NCI-H748 (cell line): Measurements from ENCODE around the gene FOXJ3.
A peak's percentile ranks its signal among the peaks of the same experiment; 100 is the strongest.

ENCODE experiments used
- DNase-seq: peaks from one replicate; lab custom pipeline; 2025; ENCODE audit not compliant: unreplicated experiment; lab: John Stamatoyannopoulos, UW

Gene FOXJ3

DNA sequence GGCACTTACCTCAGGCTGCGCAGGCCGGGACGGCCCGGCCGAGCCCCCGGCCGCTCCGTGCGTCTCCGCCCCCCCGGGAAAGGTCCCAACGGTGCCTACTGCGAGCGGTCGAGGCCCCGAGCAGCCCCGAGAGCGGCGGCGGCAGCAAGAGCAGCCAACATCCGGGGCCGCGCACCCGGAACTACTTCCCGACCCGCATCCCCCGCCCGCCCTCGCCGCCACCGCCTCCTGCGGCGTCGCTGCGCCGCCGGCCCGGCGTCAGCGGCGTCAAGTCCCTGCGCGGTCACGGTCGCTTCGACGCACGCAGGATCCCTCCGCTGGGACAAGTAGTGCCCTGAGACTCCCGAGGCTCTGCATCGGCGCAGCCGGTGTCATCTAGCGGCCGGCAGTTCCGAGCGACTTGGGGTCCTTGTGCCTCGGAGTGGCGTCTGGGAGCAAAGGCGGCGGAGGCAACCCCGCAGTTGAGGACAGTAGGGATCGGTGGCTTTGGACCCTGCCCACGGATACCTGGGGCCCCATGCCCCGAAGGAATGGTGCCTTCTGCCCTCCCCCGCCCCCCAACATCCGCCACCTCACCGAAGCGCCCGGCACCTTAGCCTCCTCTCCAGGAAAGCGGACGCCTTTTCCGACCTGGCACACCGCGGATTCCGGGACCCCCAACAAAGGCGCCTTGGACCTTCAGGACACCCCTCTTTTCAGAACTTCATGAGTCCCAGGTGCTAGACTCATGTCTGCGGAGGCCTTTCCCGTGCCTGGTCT is at the start of gene FOXJ3:
FOXJ3 (minus strand) TSS at position 186 of the 759 bp plus-strand sequence. CDS start 24,142 bp downstream, outside the sequence.
- DNase-seq, result peak; percentile 100

GRCh38 chr1:42381280-42381673 is 46.2 kb upstream of the FOXJ3 start:
- DNase-seq, result no peak

DNA sequence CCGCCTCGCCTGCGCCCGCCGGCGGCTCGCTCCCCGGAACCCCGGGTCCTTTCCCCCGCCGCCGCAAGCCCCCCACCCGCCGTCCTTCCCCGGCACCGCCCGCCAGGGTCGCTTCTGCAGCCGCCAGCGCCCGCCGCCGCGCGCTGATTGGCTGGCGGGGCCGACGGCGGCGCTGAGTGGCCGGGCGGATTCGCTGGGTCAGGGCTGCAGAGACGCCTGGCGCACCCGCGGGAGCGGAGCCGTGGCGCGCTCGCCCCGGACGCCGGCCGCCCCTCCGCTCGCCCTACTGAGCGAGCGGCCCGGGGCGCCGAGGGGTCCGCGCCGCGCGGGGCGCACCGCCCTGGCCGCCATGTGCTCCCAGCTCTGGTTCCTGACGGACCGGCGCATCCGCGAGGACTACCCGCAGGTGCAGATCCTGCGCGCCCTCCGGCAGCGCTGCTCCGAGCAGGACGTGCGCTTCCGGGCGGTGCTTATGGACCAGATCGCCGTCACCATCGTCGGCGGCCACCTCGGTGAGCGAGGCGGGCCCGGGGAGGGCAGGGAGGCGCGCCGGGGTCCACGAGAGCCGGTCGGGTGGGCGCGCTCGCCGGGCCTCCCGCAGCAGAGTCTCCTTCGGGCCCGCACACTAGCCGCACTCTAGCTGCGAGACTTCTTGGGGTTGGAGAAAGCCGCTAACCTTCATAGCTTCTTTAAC is 45.7 kb upstream of the FOXJ3 start, which contains the start of gene RIMKLA:
RIMKLA (plus strand) TSS at position 207 of the 694 bp plus-strand sequence; CDS start at position 350, 143 bp downstream.
- DNase-seq, result peak; percentile 100

DNA sequence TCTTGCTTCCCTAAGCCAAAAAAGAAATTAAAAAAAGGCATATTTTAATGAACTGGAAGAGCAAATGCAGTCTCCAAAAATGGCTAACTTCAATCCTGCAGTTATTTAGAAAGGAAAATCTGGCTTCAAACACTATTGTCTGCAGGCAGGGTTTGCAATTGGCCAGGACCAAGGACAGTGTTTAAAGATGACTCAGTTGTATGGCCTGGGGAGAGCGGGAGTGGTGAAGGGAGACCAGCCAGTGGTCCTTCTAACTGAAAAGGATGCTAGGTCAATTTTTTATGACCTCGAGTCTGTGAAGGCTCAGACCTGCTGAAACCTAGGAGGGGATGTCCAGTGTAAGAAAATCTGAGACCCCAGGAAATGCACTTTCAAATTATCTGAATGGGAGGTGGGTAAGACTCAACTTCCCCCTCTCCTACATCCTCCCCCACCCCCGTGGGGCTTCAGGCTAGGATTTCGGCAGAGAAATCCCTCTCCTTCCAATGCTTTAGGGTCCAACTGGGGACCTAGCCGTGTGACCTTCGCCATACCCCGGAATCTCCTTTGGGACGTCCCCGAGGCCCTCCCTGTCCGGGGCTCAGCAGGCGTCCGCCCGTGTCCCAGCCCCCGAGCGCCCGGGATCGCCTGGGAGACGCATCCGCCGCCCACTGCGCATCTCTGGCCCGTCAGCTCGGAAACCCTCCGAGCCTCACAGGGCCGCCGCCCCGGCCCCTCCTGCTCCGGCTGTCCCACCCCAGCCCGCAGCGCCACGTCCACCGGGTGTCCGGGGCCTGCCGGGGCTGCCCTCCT is 45.0 kb upstream of the FOXJ3 start:
- DNase-seq, result peak; percentile 99

DNA sequence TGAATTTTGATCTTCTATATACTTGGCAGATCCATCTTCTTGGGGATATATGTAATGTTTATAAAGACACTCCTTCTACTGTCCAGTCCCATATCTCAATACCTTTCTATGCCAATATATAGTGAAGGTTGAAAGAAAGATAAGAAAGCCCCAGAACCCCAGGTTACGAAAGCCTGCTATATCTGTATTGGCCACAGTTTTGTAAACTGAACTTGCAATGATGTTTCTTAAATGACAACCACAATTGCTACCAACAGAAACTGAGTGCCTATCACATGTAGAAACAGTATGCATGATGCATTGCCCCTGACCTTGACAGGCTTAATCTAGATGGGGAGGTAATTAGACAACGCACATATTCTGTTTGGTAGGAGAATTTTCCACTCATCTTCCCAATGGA is 37.8 kb upstream of the FOXJ3 start:
- DNase-seq, result no peak

DNA sequence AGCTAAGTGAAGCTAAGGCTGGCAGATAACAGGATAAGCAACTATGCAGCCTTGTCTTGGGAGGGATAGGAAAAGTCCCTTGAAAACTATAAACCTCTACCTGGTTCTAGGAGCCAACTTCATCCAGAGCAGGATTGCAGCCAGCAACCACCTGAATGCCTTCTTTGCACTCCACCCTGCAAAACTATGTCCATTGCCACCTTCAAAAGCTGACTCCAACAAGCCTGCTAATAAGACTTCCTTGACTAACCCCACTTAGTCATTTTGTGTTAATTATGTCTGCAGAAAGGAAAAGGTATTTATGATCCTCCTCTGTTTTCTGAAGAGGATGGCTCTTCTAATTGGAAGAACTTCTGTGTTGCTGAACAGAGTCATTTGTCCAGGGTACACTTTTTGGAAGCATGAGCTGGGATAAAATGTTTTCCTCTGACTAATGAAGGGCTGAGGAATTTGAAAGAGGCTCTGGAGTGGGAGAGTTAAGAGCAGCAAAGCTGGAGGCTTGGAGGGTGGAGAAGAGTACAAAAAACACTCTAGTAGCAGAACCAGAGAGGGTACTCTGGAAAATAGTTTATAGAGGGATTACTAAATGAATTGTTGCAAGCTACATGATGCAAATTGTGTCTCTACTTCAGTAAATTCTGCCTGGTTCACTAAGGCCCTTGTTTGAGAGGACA is 36.0 kb upstream of the FOXJ3 start:
- DNase-seq, result no peak

GRCh38 chr1:42369471-42369870 is 34.4 kb upstream of the FOXJ3 start:
- DNase-seq, result no peak

DNA sequence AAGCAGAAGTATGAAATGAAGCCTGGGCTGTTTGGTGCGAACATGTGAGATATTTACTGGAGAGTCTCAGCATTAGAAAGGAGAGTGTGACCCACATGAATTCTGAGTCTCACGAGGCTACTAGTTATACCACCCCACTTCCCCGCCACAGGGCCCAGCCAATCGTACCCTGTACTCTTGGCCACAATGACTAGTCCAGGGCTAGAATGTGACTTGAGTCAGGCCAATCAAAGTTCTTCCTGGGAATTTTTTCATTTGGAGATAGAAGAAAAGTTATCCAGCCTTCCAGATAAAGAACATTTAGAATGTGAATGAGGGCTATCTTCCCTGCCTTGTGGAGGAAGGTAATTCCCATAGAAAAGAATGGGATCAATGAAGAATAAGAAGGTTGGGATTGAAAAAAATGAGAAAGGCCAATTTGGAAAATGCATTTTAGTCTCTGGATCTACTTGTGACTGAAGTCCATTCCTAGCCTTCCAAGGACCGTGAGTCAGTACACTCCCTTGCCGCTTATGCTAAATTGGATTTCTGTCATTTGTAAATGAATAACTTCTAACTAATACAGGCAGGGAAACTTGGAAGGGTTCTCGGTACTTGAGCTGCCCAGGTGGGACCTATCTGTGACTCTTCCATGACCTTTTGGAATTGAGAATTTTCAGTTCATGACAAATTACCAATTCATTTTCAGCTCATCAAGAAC is 33.2 kb upstream of the FOXJ3 start:
- no peak for DNase-seq

DNA sequence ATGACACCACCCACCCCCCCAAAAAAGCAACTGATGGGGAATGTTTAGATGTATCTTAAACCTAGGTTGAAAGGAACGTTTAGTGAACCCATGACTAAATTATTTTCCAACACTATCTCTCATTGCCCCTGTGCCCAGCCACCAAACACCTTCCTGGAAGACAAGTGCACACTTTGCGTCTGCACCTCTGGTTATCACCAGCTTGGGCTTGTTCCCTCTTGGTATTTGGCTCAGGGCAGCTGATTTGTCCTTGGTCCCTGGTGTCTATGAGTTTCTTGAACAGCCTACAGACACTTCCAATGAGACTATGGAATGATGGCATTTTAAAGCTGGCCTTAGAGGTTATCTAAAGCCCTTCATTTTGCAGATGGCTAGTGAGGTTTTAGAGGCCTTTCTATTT is 30.1 kb upstream of the FOXJ3 start:
- no peak for DNase-seq

GRCh38 chr1:42364542-42364941 is 29.5 kb upstream of the FOXJ3 start:
- no peak for DNase-seq

DNA sequence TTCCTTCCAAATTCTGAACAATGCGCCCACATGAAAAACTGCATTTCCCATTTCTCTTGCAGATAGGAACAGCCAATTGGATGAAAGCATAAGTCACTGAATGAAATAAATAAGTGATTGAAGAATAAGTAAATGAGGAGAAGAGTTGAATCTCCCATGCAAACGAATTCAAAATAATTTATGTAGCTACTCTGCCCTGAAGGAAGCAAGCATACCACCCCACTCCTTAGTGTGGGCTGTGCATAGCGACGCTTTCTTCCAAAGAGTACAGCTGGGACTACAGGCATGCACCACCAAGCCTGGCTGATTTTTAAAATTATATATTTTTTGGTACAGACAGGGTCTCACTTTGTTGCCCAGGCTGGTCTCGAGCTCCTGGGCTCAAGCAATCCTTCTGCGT is 29.1 kb upstream of the FOXJ3 start:
- no peak for DNase-seq

DNA sequence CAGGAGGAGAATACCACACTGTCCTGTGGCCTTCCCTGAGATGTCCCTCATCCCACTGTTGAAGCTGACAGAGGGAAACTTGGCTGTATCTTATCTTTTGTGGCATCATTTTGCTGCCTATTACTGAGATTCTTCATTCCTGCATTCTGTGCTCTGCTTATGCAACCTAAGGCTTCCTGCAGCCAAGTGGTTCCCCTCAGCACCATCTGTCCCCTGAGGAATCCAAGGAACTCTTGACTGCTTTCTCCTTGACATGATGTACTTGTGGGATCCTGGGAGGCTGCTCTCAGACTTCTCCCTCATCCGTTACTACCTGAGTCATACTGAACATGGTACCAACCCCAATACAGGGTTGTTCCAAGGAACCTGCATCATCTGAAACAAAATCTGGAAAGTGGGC is 24.4 kb upstream of the FOXJ3 start:
- no peak for DNase-seq

GRCh38 chr1:42358791-42359190 is 23.8 kb upstream of the FOXJ3 start:
- no peak for DNase-seq

- no peak for DNase-seq
Measured at GRCh38 chr1:42350086-42350485, 15.1 kb upstream of the FOXJ3 start.

DNA sequence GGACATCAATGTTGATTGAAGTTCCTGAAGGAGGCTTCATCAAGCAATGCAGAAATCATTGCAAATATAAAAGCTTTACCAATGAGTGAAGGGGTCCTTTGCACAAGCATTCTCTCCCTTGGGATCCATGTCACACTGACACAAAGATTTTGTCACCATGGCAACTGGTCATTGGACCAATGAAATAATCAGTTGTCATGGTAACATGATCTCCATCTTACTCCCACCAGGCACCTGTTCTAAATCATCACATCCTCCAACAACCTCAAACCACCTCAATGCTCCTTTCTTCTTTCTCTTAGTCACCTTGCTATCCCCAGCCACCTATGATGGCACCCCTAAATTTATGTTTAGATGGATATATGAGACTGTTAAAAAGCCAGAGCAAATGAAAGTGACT is 13.5 kb upstream of the FOXJ3 start:
- DNase-seq, result peak; percentile 100

GRCh38 chr1:42343049-42343448 is 8.0 kb upstream of the FOXJ3 start:
- DNase-seq, result no peak

GRCh38 chr1:42340901-42341300 is 5.9 kb upstream of the FOXJ3 start:
- DNase-seq, result peak; percentile 100

DNA sequence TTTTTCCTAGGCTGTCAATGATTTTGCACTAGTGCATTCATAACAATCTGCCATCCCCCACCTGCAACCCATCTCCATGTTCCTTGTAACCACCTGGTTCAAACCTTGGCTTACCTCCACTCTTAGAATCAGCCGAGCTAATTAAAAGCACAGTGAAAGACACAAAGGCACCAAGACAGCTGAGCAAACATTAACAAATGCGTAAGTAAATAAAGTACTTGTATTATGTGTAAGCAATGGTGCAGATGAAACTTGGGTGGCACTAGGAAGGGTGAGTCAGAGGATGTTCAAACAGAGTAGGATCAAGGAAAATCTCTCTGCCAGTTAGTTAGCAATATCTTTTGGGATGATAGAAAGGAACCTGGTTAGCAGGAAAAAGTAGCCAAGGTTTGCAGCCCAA is 5.1 kb upstream of the FOXJ3 start:
- peak; percentile 100 for DNase-seq

GRCh38 chr1:42336978-42337377 is 1.9 kb upstream of the FOXJ3 start:
- DNase-seq, result no peak

DNA sequence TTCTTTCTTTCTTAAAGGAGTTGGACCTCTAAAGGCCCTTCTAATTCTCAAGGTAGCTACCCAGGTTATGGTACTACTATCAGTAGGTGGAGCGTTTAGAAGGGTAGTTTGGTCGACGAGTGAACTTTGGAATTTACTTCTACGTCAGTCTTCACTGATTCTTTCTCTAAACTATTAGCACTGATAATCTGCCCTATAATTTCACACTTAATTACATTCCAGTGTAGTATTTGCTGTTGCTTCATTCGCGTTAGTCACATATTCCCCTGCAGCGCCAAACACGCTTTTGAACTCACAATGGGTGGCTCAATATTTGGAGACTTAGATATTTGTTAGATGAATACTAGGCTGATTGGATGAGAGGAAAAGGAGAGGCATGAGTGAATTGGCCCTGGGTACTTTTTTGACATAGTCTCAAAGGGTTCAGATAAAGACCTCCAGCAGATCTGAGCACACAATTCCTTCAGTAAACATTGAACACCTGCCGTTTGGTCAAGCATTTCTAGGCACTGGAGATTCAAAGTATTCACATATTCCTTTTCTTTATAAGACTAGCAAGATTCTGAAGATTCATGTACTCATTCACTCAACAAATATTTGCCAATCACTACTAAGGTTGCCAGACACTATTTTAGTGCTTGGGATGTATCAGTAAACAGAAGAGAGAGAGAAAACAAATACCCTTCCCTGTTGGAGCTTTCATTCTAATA is 929 bp upstream of the FOXJ3 start:
- peak; percentile 100 for DNase-seq
